Measurements from ENCODE around the gene DCLK1. TPM values are rescaled to one million over a fixed set of nuclear protein-coding genes. Genes with fewer than 3 reads are reported as not detected.
A peak's percentile ranks its signal among the peaks of the same experiment; 100 is the strongest.
"Not testable (repeated sequence)": the region's sequence is repeated elsewhere in the genome, so short reads cannot be mapped to it uniquely, and the experiment has no call there.

DCLK1 gene
- total and polyA plus RNA-seq, 12 donors: 0.68 to 22.6 (median 2.3) TPM

DNA sequence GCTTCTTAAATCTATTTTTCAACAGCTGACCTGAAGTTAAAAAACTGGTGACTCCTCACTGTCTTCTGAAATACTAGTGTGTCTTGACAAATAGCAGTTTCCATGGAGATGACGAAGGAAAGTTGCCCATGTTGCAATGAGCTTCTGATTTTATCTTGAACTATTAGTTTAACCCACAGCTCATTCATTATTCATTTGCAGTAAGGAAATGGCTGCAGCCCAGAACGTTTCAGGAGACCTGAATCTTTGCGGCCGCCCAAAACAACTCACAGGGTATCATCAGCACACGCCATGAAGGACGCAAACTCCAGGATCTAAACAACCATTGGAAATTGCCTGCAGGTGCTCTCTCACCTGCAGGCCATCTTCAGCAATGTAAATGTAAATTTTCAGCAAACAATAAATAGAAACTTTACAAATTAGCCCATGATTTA, 142.5 kb downstream of the DCLK1 start:
- Histone ChIP-seq H3K27ac (no peak overlapping the region), H3K4me1 (replicated peaks in 1 of 2) (peaks cover 0 to 3% of the 10 kb centered on the region in 2 donors), H3K36me3 (replicated peaks in 1 of 2) (no peaks in the 10 kb centered on the region), H3K9me3 (replicated peaks in 1 of 3) (no peaks in the 10 kb centered on the region), H3K4me3 (no peak overlapping the region), H3K27me3 (peaks cover 9% of the 10 kb centered on the region)
- intact Hi-C loops (cut with DNase I): no loop called here
- 50 to 67% (median 58%) methylated on average over 6 of the region's 6 CpGs for WGBS, 4 donors
- TF ChIP-seq POLR2A (IDR thresholded peaks at IDR 0.05): no peak
- TF ChIP-seq, protein P1, sequence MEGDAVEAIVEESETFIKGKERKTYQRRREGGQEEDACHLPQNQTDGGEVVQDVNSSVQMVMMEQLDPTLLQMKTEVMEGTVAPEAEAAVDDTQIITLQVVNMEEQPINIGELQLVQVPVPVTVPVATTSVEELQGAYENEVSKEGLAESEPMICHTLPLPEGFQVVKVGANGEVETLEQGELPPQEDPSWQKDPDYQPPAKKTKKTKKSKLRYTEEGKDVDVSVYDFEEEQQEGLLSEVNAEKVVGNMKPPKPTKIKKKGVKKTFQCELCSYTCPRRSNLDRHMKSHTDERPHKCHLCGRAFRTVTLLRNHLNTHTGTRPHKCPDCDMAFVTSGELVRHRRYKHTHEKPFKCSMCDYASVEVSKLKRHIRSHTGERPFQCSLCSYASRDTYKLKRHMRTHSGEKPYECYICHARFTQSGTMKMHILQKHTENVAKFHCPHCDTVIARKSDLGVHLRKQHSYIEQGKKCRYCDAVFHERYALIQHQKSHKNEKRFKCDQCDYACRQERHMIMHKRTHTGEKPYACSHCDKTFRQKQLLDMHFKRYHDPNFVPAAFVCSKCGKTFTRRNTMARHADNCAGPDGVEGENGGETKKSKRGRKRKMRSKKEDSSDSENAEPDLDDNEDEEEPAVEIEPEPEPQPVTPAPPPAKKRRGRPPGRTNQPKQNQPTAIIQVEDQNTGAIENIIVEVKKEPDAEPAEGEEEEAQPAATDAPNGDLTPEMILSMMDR (IDR thresholded peaks at IDR 0.05): no peak
- peak in 5 of 7 donors; percentile 16 to 58 (median 27) for DNase-seq

DNA sequence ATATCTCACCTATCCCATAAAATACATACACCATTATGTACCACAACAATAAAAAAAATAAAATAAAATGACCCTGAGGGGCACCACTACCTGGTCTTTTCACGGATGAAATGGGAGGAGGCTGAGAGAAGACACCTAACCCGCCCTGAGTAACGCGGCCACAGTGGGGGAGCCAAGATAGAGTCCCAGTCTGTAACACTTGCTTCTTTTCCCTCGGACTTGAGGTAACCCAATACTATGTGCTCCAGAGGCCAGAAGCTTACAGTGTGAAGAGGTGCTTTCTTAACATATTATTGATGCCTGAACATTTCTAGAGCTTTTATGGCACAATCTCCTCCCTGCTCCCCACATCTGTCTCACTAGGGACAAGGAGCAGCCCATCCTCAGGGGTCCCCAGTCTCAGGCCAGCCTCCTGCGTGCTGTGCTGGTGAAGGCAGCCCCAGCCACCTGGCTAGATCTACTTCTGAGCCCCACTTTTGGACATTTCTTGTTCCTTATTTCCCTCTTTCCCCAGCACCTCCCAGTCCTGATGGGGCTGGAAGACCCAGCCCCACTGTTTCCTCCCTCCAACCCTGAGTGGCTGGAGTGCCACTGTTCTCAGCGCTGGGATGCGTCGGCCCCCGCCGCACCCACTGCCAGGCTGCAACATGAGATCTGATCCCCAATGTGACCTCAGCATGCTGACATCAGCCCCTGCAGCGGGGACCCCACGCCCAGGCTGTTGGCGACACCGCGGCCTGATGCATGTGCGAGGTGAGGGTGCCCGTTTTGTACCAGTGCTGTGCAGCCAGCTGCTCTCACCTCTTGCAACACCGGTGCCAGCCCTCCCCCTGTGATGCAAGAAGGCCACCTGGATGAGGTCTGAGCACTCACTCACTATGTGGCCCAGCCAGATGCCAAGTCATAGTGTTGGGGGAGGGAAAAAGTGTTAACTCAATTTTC, 143.3 kb downstream of the DCLK1 start:
- WGBS, 4 donors: 68 to 77% (median 74%) methylated on average over 9 to 19 of the region's 19 CpGs
- TF ChIP-seq, protein P1 (IDR thresholded peaks at IDR 0.05): no peak
- no peak for TF ChIP-seq POLR2A (IDR thresholded peaks at IDR 0.05)
- Histone ChIP-seq H3K4me3 (no peak overlapping the region), H3K4me1 (replicated peaks in 1 of 2) (no peaks in the 10 kb centered on the region), H3K9me3 (replicated peaks in 1 of 3) (no peaks in the 10 kb centered on the region), H3K36me3 (replicated peaks in 1 of 2) (no peaks in the 10 kb centered on the region), H3K27me3 (peaks cover 9% of the 10 kb centered on the region), H3K27ac (no peak overlapping the region)
- peak in 1 of 7 donors; percentile 63 for DNase-seq
- intact Hi-C loops (cut with DNase I): no loop called here

DNA sequence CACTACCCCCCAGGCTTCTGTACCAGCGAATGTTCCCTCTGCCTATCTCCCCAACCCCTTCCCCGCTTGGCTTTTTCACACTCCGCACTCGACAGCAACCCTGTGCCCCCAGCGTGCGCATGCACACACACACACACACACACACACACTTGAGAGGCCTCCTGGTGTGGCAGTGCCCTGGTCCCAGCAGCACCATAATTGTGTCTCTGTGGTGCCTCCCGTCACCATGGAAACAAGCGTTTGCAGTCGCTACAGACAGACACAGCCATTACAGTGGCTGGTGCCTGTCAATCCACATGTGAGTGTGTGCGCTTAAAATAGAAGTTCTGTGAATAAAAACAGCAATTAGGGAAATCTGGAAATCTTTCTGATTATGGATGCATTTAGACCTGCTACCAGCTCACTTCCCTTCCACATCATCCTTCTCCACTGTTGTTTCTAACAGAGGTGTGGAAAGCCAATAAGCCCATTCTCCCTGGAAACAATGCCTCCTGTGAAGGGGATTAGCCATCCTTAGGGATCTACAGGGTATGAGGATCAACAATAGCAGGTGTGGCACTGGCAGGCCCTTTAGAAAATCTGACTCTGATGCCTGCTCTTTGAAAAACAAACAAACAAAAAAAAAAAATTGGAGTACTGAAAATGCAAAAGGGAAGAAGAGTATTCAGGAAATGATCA, 146.3 kb downstream of the DCLK1 start:
- TF ChIP-seq POLR2A (IDR thresholded peaks at IDR 0.05): no peak
- TF ChIP-seq, protein P1 (IDR thresholded peaks at IDR 0.05): no peak
- no peak overlapping the region for H3K4me3 ChIP-seq
- no peaks in the 10 kb centered on the region for H3K4me1 ChIP-seq (replicated peaks in 1 of 2)
- no peaks in the 10 kb centered on the region for H3K9me3 ChIP-seq (replicated peaks in 1 of 3)
- H3K27ac ChIP-seq: no peak overlapping the region
- WGBS, 4 donors: 68 to 80% (median 74%) methylated on average over 9 to 10 of the region's 10 CpGs
- no peaks in the 10 kb centered on the region for H3K36me3 ChIP-seq (replicated peaks in 1 of 2)
- H3K27me3 ChIP-seq: peaks cover 9% of the 10 kb centered on the region
- DNase-seq: peak in 2 of 7 donors; percentile 22 to 88
- intact Hi-C loops (cut with DNase I): no loop called here

DNA sequence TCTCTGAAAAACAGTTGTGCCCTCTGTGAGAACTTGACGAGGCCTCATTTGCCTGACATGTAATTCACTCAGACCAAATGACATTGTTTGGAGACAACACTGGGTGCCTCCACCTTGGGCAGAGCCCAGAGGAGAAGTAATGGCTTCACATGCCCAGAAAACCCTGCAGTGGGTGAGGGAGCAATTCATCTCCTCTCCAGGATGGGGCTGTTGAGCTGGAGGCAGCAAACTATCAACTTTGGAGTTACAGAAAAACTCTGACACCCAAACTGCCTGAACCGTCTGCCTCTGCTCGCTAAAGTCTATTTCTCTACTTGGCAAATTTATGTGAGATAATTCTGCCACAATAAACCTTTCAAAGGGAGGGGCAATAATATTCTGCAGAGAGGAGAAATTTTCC, 146.9 kb downstream of the DCLK1 start:
- H3K4me1 ChIP-seq (replicated peaks in 1 of 2): peaks cover 0 to 2% of the 10 kb centered on the region in 2 donors
- WGBS, 4 donors: 76 to 90% (median 84%) methylated on average over 3 of the region's 3 CpGs
- peaks cover 9% of the 10 kb centered on the region for H3K27me3 ChIP-seq
- intact Hi-C loops (cut with DNase I): no loop called here
- H3K4me3 ChIP-seq: no peak overlapping the region
- TF ChIP-seq, protein P1 (IDR thresholded peaks at IDR 0.05): no peak
- TF ChIP-seq POLR2A (IDR thresholded peaks at IDR 0.05): no peak
- no peak for DNase-seq
- no peak overlapping the region for H3K27ac ChIP-seq
- no peaks in the 10 kb centered on the region for H3K9me3 ChIP-seq (replicated peaks in 1 of 3)
- no peaks in the 10 kb centered on the region for H3K36me3 ChIP-seq (replicated peaks in 1 of 2)

DNA sequence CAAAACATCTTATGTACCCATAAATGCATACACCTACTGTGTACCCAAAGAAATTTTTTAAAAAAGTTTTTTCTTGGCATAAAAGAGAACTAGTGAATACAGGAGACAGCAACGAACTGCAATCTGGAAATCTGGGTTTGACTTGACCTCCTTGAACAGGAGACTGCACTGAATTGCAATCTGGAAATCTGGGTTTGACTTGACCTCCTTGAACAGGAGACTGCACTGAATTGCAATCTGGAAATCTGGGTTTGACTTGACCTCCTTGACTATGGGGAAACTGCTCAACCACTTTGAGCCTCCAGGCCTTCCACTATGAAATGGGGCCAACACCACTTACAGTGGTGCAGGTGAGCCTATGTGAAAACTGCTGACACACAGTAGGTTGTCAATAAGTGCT, 147.5 kb downstream of the DCLK1 start:
- H3K36me3 ChIP-seq (replicated peaks in 1 of 2); H3K9me3 ChIP-seq (replicated peaks in 1 of 3); H3K27ac ChIP-seq; H3K4me1 ChIP-seq (replicated peaks in 1 of 2); H3K4me3 ChIP-seq; H3K27me3 ChIP-seq; intact Hi-C loops (cut with DNase I); DNase-seq: not testable (repeated sequence)
- WGBS, 4 donors: 53 to 89% (median 69%) methylated on average over 1 of the region's 1 CpG

Measured in adrenal gland (tissue), 12 donors.